Esophagus muscularis mucosa (tissue), 4 donors: ENCODE measurements around the gene KCNJ10.

Source experiments
- CTCF ChIP-seq, 3 experiments: fragments of 200-600 bp in 2 of 3; fragments of 450-650 bp in 1 of 3; sonication (generic) in 2 of 3; IDR thresholded peaks; one replicate each; pipeline ENCODE4 v1.5.1; 2017 to 2019; ENCODE audit warnings: antibody characterized with exemption in 3 of 3, mild to moderate bottlenecking in 2 of 3, moderate library complexity in 1 of 3
- EP300 ChIP-seq: sonication (generic); formaldehyde crosslinking; IDR thresholded peaks from one replicate; pipeline ENCODE4 v1.6.1; 2017; ENCODE audit warnings: antibody characterized with exemption
- POLR2A ChIP-seq: fragments of 450-650 bp; IDR thresholded peaks from one replicate; pipeline ENCODE4 v1.6.1; 2017; ENCODE audit warnings: antibody characterized with exemption, moderate library complexity, mild to moderate bottlenecking, low read depth
- POLR2AphosphoS5 ChIP-seq, 2 donors: sonication (generic); formaldehyde crosslinking; IDR thresholded peaks; one replicate each; pipeline ENCODE4 v1.6.1; 2017; ENCODE audit warnings: antibody characterized with exemption in 2 of 2

DNA sequence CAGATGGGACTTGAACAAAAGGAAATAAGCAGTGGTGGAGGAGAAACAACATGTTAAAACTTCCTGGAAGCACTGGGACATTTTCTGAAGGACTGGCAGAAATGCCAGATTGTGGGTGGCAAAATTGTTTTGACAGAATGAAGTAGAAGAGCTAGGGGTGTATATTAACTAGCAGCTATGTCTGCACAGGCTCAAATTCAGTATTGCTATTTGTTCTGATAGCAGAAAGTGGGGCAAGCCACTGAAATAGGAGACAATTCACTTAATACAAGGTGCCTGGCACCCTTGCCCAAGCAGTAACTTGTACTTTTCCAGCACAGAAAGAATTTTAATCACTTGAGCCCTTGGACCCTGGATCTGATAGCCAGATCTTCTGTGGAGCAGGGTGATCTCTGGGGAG, 26.4 kb downstream of the KCNJ10 start:
- TF ChIP-seq POLR2AphosphoS5 (IDR thresholded peaks at IDR 0.05) = no peak
- no peak for TF ChIP-seq POLR2A
- TF ChIP-seq CTCF (IDR thresholded peaks at IDR 0.05) = no peak
- TF ChIP-seq EP300 = no peak
